Transverse colon (tissue), 4 donors: ENCODE data around the gene PAPPA. TPM values are rescaled to one million over a fixed set of nuclear protein-coding genes. Genes with fewer than 3 reads are reported as not detected.

Experiments
- DNase-seq: peaks from one replicate; pipeline ENCODE4 v3.0.0-alpha.2; 2019
- H3K27ac ChIP-seq, 4 donors: fragments of 200-600 bp; sonication (generic); 2 replicates each; pipeline ENCODE4 v1.5.1; 2016 to 2018; ENCODE audit warnings: inconsistent platforms in 4 of 4
- H3K27me3 ChIP-seq: fragments of 200-600 bp; sonication (generic); 2 replicates; pipeline ENCODE4 v1.5.1; 2017; ENCODE audit warnings: inconsistent platforms
- H3K36me3 ChIP-seq, 4 donors: fragments of 200-600 bp; sonication (generic); 2 replicates each; pipeline ENCODE4 v1.5.1; 2017 to 2019; ENCODE audit warnings: inconsistent platforms in 4 of 4
- H3K4me1 ChIP-seq, 4 donors: fragments of 200-600 bp; sonication (generic); 2 replicates each; pipeline ENCODE4 v1.5.1; 2017 to 2020; ENCODE audit warnings: inconsistent platforms in 4 of 4
- H3K4me3 ChIP-seq, 4 donors: fragments of 200-600 bp; sonication (generic); 1 replicate in 1 of 4; 2 replicates in 3 of 4; pipeline versions ENCODE4 v1.5.1 to v1.6.1; 2017 to 2019; ENCODE audit warnings: inconsistent platforms in 4 of 4
- H3K9me3 ChIP-seq, 2 donors: fragments of 200-600 bp; sonication (generic); 2 replicates each; pipeline ENCODE4 v1.5.1; 2017 to 2019; ENCODE audit warnings: inconsistent platforms in 2 of 2
- CTCF ChIP-seq, 5 experiments: fragments of 200-600 bp in 3 of 5; fragments of 450-650 bp in 2 of 5; sonication (generic) in 3 of 5; IDR thresholded peaks; 1 replicate in 2 of 5; 2 replicates in 3 of 5; pipeline ENCODE4 v1.5.1; 2016 to 2017; ENCODE audit warnings: antibody characterized with exemption in 5 of 5, inconsistent platforms in 3 of 5, mild to moderate bottlenecking in 2 of 5, moderate library complexity in 1 of 5
- EP300 ChIP-seq: sonication (generic); formaldehyde crosslinking; IDR thresholded peaks from one replicate; pipeline ENCODE4 v1.6.1; 2017; ENCODE audit warnings: antibody characterized with exemption, low read depth
- POLR2A ChIP-seq: fragments of 450-650 bp; IDR thresholded peaks from one replicate; pipeline ENCODE4 v1.6.1; 2016; ENCODE audit warnings: antibody characterized with exemption, mild to moderate bottlenecking, moderate library complexity
- POLR2AphosphoS5 ChIP-seq, 3 donors: sonication (generic); formaldehyde crosslinking; IDR thresholded peaks; one replicate each; pipeline ENCODE4 v1.6.1; 2016; ENCODE audit warnings: antibody characterized with exemption in 3 of 3
- WGBS, 2 donors: methylation state at CpG; one replicate each; pipeline ENCODE4 v1.1.5; 2018; ENCODE audit warnings: low coverage in 1 of 2; 5-methylcytosine and 5-hydroxymethylcytosine counted together
- in situ Hi-C, 4 donors: fragments of 200-750 bp; cut with MboI; loops; one replicate each; pipeline versions ENCODE4 v1.15.0 to v1.15.1; 2017; ENCODE audit warnings: low sequenced_read_pairs in 3 of 4, low pct_ligation_motif_present in 1 of 4, low pct_unique_long_range_greater_than_20kb in 1 of 4
- intact Hi-C: fragments of 100-400 bp; cut with DNase I; formaldehyde crosslinking; loops from one replicate; pipeline ENCODE4 v1.15.1; 2023; ENCODE audit warnings: low total_unique reads
- total RNA-seq, 4 donors: library from RNA; depleted of rRNA; stranded (reverse); fragments of >200 nt; gene quantifications; one replicate each; pipeline ENCODE4 v1.1.0, GENCODE V29; 2016

The PAPPA gene
- total RNA-seq, 4 donors from 2014 or later: 0.37 to 4.4 (median 1.4) TPM

- no peaks in the 10 kb centered on the region for H3K27me3 ChIP-seq
- TF ChIP-seq POLR2AphosphoS5 (IDR thresholded peaks at IDR 0.05) (no peak), POLR2A (no peak), CTCF (IDR thresholded peaks at IDR 0.05) (no peak), EP300 (no peak)
- H3K27ac ChIP-seq: no peak overlapping the region
- in situ Hi-C loops (no loop called here), intact Hi-C loops (no loop called here)
- H3K36me3 ChIP-seq: no peaks in the 10 kb centered on the region
- 86 to 100% methylated on average over 1 to 6 of the region's 6 CpGs for WGBS, 2 donors
- H3K9me3 ChIP-seq: no peaks in the 10 kb centered on the region
- no peak for DNase-seq
- H3K4me1 ChIP-seq: no peaks in the 10 kb centered on the region
- H3K4me3 ChIP-seq: no peak overlapping the region
These were observed 196.1 kb downstream of the PAPPA start for GRCh38 chr9:116349684-116350083.

- DNase-seq: no peak
- 38 to 67% methylated on average over 1 to 2 of the region's 2 CpGs for WGBS, 2 donors
- Histone ChIP-seq H3K4me1 (peaks cover 0 to 2% (median 0%) of the 10 kb centered on the region in 4 donors), H3K36me3 (no peaks in the 10 kb centered on the region), H3K9me3 (no peaks in the 10 kb centered on the region), H3K27ac (no peak overlapping the region), H3K27me3 (no peaks in the 10 kb centered on the region), H3K4me3 (no peak overlapping the region)
- in situ Hi-C loops (no loop called here), intact Hi-C loops (no loop called here)
- no peak for TF ChIP-seq POLR2A
- TF ChIP-seq CTCF (IDR thresholded peaks at IDR 0.05): no peak
- TF ChIP-seq POLR2AphosphoS5 (IDR thresholded peaks at IDR 0.05): no peak
- TF ChIP-seq EP300: no peak
These were observed 196.6 kb downstream of the PAPPA start for GRCh38 chr9:116350213-116350612.

- Histone ChIP-seq H3K9me3 (no peaks in the 10 kb centered on the region), H3K4me3 (no peak overlapping the region), H3K4me1 (peaks cover 0 to 7% (median 0%) of the 10 kb centered on the region in 4 donors), H3K27me3 (no peaks in the 10 kb centered on the region), H3K36me3 (no peaks in the 10 kb centered on the region), H3K27ac (no peak overlapping the region)
- TF ChIP-seq EP300 (no peak), POLR2AphosphoS5 (IDR thresholded peaks at IDR 0.05) (no peak), POLR2A (no peak), CTCF (IDR thresholded peaks at IDR 0.05) (no peak)
- intact Hi-C loops (no loop called here), in situ Hi-C loops (no loop called here)
- no peak for DNase-seq
- 81 to 87% methylated on average over 3 of the region's 3 CpGs for WGBS, 2 donors
These were observed 199.4 kb downstream of the PAPPA start for GRCh38 chr9:116352958-116353357.

- Histone ChIP-seq H3K9me3 (no peaks in the 10 kb centered on the region), H3K27me3 (no peaks in the 10 kb centered on the region), H3K27ac (peak overlapping the region; percentile 2 to 34 (median 22)), H3K4me1 (peaks cover 0 to 7% (median 0%) of the 10 kb centered on the region in 4 donors), H3K36me3 (no peaks in the 10 kb centered on the region), H3K4me3 (no peak overlapping the region)
- intact Hi-C loops (no loop called here), in situ Hi-C loops (no loop called here)
- no peak for DNase-seq
- WGBS, 2 donors: 56 to 85% methylated on average over 4 to 11 of the region's 11 CpGs
- TF ChIP-seq CTCF (IDR thresholded peaks at IDR 0.05): no peak
- TF ChIP-seq POLR2A: no peak
- no peak for TF ChIP-seq POLR2AphosphoS5 (IDR thresholded peaks at IDR 0.05)
- TF ChIP-seq EP300: no peak
These were observed 201.7 kb downstream of the PAPPA start for GRCh38 chr9:116355153-116355921.
